T-helper 2 cell (primary cell): Measurements from ENCODE around the gene RBBP6.
"Not testable (repeated sequence)": the region's sequence is repeated elsewhere in the genome, so short reads cannot be mapped to it uniquely, and the experiment has no call there.

Experiments
- DNase-seq, 5 experiments: peaks; one replicate each; pipeline versions ENCODE4 v3.0.0 to v3.0.0-alpha.2; 2012 to 2022

RBBP6 gene

GRCh38 chr16:24571096-24571495 lies 31.7 kb downstream of the RBBP6 start:
- DNase-seq, result no peak

GRCh38 chr16:24572069-24572468 lies 32.7 kb downstream of the RBBP6 start:
- DNase-seq, result no peak

- DNase-seq, result no peak
These were observed 33.8 kb downstream of the RBBP6 start for GRCh38 chr16:24573141-24573540.

- not testable (repeated sequence) for DNase-seq
These were observed 35.4 kb downstream of the RBBP6 start for GRCh38 chr16:24574515-24575485.

- not testable (repeated sequence) for DNase-seq
These were observed 36.4 kb downstream of the RBBP6 start for GRCh38 chr16:24575791-24576190.

- DNase-seq, result no peak
These were observed 37.8 kb downstream of the RBBP6 start for GRCh38 chr16:24577167-24577566.

GRCh38 chr16:24580665-24581064 lies 41.3 kb downstream of the RBBP6 start:
- DNase-seq, result no peak

- DNase-seq, result no peak
These were observed 44.1 kb downstream of the RBBP6 start for GRCh38 chr16:24583494-24583893.

GRCh38 chr16:24589997-24590396 lies 50.6 kb downstream of the RBBP6 start:
- no peak for DNase-seq

GRCh38 chr16:24598777-24599437 lies 59.5 kb downstream of the RBBP6 start:
- no peak for DNase-seq

- no peak for DNase-seq
These were observed 70.0 kb downstream of the RBBP6 start for GRCh38 chr16:24609417-24609739.

- DNase-seq, result no peak
These were observed 70.5 kb downstream of the RBBP6 start for GRCh38 chr16:24609740-24610415.

GRCh38 chr16:24610416-24610755 lies 71.0 kb downstream of the RBBP6 start:
- no peak for DNase-seq

- no peak for DNase-seq
These were observed 71.9 kb downstream of the RBBP6 start for GRCh38 chr16:24611310-24611709.

GRCh38 chr16:24612656-24613055 lies 73.3 kb downstream of the RBBP6 start:
- no peak for DNase-seq

GRCh38 chr16:24613267-24613666 lies 73.9 kb downstream of the RBBP6 start:
- DNase-seq, result not testable (repeated sequence)

- no peak for DNase-seq
These were observed 78.1 kb downstream of the RBBP6 start for GRCh38 chr16:24617502-24617901.
